Smooth muscle cell of the brain vasculature (primary cell): Measurements from ENCODE around the gene BAD.
"Not testable (repeated sequence)": the region's sequence is repeated elsewhere in the genome, so short reads cannot be mapped to it uniquely, and the experiment has no call there.

ENCODE experiments used
- DNase-seq: peaks from one replicate; pipeline ENCODE4 v3.0.0-alpha.2; 2012; ENCODE audit warnings: low read depth, low spot score

The BAD gene

DNA sequence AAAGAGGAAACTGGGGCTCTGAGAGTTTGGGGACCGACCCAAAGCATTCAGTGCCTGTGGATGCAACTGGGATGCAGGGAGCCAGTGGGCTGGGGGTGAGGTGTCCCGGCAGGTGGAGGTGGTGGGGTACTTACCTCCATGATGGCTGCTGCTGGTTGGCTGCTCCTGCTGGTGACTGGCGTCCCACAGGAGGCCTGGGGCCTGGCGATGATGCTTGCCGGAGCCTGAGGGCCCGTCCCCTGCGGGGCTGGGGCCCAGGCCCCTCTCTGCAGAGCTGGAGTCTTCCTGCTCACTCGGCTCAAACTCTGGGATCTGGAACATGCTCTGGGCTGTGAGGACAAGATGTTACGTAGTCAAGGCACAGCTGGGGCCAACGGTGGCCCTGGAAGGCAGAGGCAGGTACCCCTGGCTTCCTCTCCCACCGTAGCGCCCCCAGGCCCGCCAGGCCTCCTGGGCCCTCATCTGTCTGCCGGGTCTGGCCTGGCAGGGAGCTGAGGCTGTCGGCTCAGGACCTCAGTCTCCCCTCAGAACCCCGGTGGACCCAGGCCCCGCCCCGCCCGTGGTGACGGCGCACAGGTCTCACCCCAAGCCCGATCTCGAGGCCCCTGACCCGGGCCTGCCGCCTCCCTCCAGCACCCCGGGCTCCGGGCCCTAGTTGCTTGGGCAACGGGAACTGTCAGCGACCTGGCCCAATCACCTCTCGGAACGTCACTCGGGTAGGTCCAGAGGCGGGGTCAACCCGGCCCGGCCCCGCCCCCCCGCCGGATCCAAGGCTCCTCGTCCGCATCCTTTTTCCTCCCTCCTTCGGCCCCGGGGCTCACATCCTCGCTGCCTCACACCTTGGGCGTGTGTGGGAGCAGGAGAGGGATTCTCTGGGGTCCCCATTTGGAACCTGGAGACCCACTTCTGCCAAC lies at the start of gene BAD:
BAD (minus strand) TSS at position 618 of the 914 bp plus-strand sequence; CDS start at position 321, 297 bp downstream.
- peak; percentile 70 for DNase-seq

DNA sequence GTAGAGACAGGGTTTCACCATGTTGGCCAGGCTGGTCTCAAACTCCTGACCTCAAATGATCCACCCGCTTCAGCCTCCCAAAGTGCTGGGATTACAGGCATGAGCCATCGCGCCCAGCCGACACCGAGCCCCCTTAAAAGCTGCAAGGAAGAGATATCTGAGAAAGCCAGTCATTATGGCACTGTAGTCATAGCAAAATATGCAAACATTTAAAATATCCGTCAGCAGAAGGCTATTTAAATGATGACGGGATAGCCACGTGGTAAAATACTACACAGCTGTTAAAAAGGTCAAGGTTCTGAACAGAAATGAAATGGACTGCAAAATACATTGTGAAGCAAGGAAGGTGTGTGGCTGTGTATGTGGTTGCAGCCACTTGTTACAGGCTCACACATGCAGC lies 49.1 kb upstream of the BAD start:
- no peak for DNase-seq

DNA sequence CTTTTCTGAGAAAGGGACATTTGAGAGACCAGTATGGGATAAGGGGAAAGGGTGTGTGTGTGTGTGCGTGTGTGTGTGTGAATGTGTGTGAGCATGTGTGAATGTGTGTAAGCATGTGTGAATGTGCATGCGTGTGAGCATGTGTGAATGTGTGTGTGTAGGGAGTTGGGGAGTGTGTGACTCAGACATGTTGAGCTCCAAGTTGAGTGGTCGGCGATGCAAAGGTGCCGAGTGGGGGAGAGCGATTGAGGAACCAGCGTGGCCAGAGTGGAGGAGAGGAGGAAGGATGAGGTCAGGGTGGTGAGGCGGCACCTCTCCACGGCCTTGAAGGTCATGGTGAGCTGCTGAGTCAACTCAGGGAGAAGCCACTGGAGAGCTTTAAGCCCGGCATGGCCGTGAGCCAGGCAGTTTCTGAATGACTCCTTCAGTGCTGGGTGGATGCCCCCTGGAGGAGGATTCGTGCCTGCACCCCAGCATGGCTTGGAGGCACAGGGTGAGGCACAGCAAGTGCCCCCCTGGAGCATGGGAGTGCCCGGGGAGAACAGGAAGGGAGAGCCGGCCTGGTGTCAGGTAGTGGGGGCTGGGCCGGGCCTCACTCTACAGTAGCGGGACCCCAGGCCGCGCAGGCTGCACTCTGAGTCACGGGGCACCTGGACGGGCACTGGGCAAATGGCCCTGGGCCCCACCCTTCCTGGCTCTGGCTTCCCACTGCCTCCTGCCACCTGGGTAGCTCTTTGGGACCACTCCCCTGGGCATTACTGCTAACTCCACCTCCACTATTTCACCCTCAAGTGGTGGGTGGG lies 47.3 kb upstream of the BAD start:
- DNase-seq: no peak

DNA sequence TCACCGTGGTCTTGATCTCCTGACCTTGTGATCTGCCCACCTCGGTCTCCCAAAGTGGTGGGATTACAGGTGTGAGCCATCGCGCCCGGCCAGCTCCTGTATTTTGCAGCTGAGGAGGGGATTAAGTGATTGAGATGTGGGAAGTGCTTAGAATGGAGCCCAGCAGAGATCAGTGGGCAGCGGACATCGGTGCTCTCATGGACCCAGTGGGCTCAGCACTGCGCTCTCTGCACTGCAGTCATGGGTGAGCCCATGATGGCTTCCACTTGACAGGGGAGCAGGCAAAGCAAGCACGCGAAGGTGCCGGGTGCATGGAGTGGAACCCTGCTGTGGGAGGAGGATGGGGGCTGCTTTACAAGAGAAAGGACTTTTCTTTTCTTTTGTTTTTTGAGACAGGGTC lies 46.4 kb upstream of the BAD start:
- no peak for DNase-seq

DNA sequence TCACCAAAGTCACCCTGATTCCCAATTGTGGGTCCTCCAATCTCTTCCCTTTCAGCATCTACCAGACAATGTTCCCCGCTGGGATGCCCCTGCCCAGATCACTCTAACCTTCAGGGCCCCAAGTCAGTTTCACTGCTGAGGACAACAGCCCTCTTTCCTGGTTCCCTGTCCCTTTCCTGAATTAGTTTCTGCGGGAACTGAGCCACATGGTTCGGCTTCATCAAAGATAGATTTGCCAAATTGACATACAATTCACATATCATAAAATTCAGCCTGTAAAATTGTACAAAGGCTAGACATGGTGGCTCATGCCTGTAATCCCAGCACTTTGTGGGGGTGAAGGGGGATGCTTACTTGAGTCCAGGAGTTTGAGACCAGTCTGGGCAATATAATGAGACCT lies 43.5 kb upstream of the BAD start:
- DNase-seq: no peak

DNA sequence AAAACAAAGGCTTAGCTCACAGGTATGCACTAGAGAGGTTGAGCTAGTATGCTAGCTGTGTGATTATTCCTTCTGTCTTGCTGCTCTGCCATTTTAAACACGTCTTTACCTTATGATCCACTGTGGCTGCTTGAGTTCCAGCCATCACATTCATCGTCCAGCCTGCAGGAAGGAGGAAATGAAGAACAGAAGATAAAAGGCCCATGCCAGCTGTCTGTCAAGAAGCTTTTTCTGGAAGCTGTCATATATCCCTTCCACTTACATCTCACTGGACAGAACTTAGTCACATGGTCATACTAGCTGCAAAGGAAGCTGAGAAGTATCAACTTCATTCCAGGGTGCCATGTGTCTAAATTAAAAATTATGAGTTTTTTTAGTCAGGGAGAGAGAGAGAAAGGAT lies 42.9 kb upstream of the BAD start:
- DNase-seq: no peak

DNA sequence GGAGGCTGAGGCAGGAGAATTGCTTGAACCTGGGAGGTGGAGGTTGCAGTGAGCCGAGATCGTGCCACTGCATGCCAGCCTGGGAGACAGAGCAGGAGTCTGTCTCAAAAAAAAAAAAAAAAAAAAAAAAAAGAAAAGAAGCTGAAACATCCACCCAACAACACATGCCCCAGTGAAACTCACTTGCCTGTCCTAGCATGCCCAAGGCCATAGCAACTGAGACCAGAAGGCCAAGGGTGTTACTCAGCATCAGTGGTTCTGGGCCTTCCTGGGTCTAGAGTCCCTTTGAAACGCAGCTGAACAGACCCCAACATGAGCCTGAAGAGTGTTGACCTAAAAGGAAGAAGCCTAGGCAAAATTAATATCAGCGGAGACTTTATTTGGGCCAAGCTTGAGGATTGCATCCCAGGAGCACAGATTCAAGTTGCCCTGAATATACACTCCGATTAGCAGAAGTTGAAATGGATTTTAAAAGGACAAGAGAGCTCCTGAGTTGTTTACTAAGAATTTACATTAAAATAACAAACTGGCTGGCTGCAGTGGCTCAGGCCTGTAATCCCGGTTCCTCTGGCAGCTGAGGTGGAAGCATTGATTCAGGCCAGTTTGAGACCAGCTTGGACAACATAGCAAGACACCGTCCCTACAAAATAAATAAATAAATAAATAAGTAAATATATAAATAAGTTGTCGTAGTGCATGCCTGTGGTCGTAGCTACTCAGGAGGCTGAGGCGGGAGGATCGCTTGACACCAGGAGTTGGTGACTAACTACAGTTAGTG lies 40.4 kb upstream of the BAD start:
- DNase-seq: no peak

DNA sequence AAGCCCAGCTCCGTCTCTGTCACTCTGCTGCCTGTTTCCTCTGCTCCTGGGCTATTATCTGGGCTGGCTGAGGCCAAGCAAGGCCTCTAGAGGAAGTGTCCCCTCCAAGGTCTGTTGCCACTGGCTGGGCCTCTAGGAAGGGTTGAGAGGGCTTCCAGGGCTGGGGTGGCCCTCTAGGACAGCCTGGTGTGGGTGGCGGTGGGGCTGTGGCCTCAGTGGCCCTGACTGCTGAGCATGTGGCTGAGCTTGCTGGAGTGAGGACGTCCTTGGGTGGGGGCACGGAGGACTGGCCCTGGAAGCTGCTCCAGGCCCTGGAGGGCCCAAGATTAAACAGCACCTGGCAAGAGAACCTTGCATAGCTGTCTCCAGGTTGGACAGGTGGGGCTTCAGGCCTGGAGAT lies 39.5 kb upstream of the BAD start:
- not testable (repeated sequence) for DNase-seq

DNA sequence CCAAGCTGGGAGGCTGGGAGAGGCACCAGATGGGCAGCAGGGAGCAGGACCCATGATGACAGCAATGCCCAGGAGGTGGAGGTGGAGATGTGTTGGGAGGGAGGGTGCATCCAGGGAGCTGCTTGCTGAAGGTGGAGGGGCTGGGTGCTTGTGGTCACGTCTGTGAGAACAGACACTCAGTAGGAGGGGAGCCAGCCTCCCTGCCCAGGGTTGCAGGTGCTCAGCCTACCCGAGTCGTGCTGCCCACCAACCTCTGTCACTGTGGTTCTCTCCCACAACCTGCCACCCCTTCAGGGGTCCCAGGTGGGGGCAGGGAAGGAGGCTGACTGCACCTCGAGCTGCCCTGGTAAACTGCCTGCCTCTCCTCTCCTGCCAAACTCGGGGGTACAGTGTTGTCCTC lies 38.9 kb upstream of the BAD start:
- no peak for DNase-seq

DNA sequence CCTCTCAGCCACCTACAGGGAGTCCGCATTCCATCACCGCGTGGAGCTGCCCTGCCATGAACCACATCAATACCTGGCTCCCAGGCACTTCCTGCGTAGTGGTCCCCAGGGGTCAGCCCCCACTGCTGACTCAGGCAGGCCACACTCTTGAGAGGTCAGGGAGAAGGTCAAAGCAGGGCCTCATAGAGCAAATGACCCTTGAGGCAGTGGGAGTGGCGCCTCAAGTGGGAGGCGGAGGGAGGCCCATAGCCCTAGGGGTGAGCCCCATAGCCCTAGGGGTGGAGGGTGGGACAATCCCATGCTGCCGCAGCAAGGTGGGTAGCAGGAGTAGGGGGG lies 38.4 kb upstream of the BAD start:
- DNase-seq: no peak

DNA sequence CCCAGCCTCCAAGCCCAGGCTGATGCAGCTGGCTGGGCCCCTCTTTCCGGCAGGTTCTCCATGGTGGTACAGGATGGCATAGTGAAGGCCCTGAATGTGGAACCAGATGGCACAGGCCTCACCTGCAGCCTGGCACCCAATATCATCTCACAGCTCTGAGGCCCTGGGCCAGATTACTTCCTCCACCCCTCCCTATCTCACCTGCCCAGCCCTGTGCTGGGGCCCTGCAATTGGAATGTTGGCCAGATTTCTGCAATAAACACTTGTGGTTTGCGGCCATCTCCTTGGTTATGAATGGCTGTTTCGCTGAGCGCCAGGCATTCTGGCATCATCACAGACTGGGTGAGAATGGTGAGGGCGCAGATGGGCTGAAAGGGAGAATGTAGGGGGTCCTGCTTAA lies 37.1 kb upstream of the BAD start:
- no peak for DNase-seq

DNA sequence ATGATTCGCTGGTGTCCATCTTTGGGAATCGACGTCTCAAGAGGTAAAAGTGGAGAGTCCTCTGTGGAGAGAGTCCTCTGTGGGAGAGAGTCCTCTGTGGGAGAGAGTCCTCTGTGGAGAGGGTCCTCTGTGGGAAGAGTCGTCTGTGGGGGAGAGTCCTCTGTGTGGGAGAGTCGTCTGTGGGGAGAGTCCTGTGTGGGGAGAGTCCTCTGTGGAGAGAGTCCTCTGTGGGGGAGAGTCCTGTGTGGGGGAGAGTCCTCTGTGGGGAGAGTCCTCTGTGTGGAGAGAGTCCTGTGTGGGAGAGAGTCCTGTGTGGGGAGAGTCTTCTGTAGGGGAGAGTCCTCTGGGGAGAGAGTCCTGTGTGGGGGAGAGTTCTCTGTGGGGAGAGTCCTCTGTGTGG lies 36.6 kb upstream of the BAD start:
- DNase-seq: no peak

DNA sequence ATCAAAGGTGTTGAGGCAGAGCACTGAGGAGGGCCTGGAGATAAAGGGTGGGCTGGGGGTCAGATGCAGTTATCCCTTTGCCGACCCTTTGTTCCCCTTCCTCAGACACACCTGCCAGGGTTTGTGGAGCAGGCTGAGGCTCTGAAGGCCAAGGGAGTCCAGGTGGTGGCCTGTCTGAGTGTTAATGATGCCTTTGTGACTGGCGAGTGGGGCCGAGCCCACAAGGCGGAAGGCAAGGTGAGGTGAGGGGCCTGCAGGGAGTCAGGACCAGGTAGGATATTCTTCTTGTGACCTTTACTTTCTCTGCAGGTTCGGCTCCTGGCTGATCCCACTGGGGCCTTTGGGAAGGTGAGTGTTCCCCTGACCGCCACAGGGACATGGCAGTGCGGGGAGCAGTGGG lies 36.1 kb upstream of the BAD start:
- no peak for DNase-seq

DNA sequence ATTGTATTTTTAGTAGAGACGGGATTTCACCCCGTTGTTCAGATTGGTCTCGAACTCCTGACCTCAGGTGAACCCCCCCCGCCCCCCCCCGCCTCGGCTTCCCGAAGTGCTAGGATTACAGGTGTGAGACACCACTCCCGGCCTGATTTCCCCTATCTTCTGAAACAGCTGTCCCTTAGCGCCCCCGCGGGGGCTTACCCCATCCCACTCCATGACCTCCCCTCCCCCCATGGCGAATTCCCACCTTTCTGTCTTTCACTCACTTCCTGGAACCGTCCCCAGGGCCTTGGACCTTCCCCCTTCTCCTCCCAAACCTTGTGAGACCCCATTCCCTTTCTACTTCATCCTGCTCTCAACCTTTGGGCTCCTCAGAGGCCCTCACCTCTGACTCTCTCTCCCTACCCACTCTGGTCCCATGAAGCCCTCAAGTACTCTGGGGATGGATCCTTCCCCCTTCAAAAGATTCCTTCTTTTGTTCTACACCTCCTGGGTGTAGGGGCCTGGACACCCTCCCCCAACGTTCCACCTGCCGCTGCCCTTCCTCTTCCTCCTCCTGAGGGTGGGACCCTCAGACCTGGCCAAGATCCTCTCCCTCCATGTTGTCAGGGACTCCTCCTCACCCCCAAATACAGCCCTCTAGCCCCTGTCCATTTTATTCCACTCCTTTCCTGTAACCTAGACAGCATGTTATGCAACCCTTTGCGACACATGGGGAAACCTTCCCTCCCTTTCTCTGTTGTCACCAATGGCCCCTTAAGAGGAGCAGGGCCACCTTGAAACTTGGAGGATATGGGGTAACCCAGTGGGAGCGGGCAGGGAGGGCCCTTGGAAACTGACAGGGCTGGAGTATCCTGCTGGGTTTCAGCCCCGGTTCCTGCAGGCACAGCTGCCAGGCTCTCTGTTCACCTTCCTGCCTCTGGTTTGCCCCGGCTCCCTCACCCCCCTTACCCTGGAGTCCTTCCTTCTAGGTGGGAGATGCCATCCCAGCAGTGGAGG lies 34.6 kb upstream of the BAD start:
- no peak for DNase-seq

DNA sequence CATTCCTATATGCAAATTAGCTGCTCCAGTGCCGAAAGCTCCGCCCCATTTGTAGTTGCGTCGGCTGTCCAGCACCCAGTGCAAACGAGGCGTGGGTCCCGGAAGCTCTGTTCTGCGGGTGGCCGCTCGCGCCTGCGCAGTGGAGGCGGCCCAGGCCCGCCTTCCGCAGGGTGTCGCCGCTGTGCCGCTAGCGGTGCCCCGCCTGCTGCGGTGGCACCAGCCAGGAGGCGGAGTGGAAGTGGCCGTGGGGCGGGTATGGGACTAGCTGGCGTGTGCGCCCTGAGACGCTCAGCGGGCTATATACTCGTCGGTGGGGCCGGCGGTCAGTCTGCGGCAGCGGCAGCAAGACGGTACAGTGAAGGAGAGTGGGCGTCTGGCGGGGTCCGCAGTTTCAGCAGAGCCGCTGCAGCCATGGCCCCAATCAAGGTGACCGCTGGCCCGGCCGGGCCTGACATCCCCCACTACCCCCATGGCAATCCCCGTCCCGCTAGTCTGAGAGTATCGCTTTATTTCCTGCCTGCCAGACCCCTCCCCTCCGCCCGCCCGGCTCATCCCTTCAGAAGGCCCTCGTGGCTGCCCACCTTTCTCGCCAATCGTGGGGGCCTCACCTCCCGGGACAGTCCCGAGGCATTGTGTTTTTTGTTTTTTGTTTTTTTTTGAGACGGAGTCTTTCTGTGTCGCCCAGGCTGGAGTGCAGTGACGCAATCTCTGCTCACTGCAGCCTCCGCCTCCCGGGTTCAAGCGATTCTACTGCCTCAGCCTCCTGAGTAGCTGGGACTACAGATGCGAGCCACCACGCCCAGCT lies 33.7 kb upstream of the BAD start, which contains the start of gene PRDX5:
PRDX5 (plus strand) TSS at position 161 of the 805 bp plus-strand sequence; CDS start at position 256, 95 bp downstream.
- no peak for DNase-seq

DNA sequence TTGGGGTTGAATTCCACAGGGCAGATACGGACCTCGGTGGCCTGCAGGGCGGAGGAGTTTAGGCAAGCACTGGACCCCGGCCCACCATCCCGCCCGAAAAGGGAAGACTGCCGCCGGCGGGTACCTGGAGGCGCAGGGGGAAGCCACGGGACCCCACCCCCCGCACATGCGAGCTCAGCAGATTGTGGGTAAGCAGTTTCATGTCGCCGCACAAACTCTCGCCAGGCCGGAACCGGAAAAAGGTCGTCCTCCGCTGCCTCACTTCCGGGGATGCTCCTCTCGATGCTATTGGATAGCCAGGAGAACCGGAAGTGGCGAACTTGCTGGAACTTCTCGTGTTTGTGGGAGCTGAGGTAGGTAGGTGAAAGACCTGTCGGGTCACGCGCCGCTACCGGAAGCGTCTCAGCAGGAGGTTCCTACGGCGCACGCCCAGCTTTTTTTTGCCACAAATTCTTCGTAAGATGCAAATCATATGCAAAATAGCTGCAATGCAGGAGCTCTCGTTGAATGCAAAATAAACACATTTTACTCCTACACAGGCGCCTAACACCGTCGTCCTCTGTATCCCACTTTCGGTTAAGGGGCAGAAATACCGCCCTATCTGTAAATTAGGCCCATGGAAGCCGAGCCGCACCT lies 33.0 kb upstream of the BAD start, which contains the start of gene TRMT112:
TRMT112 (minus strand) TSS at position 235 of the 636 bp plus-strand sequence; CDS start at position 202, 33 bp downstream.
- peak; percentile 80 for DNase-seq

DNA sequence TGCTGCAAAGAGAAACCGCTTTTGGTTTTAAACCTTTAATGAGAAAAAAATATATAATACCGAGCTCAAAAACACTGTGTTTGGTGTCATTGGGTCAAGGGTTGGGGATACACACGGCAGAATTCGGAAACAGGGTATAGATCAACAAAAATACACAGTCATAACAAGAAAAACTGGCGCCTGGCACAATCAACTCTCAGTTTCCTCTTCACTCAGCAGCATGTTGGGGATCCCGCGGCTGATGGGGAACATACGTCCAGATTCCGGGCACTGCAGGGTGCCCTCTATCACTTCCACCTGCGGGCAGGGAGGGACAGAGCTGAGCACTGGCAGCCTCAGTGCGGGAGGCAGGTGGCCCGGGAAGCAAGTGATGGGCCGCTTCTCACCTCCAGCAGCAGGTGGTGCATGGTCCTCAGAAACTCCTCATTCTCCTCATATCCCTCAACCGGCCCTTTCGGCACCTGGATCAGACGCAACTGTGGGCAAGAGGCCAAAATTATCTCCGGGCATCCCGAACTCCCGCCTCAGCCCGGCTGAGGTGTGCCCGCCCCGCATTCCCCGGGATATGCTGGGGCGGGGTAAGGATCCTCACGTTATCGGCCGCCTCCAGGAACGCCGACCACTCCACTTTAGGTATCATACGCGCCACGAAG lies 32.3 kb upstream of the BAD start:
- DNase-seq: no peak

DNA sequence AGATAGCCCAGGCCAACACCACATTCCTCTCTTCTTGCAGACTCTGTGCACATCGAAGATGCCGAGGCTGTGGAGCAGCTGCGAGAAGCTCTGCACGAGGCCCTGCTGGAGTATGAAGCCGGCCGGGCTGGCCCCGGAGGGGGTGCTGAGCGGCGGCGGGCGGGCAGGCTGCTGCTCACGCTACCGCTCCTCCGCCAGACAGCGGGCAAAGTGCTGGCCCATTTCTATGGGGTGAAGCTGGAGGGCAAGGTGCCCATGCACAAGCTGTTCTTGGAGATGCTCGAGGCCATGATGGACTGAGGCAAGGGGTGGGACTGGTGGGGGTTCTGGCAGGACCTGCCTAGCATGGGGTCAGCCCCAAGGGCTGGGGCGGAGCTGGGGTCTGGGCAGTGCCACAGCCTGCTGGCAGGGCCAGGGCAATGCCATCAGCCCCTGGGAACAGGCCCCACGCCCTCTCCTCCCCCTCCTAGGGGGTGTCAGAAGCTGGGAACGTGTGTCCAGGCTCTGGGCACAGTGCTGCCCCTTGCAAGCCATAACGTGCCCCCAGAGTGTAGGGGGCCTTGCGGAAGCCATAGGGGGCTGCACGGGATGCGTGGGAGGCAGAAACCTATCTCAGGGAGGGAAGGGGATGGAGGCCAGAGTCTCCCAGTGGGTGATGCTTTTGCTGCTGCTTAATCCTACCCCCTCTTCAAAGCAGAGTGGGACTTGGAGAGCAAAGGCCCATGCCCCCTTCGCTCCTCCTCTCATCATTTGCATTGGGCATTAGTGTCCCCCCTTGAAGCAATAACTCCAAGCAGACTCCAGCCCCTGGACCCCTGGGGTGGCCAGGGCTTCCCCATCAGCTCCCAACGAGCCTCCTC lies 31.4 kb upstream of the BAD start:
- not testable (repeated sequence) for DNase-seq
